T-helper 2 cell treated with Interferon-gamma antibody and Interleukin-4, amounts not matched to agents 100 ng/mL and 5 ng/mL, for 36 hours (primary cell): ENCODE measurements around the gene EEF1A1. TPM values are rescaled to one million over a fixed set of nuclear protein-coding genes. Genes with fewer than 3 reads are reported as not detected.
"Not testable (repeated sequence)": the region's sequence is repeated elsewhere in the genome, so short reads cannot be mapped to it uniquely, and the experiment has no call there.

Source experiments
- intact Hi-C: fragments of 100-400 bp; cut with micrococcal nuclease; formaldehyde crosslinking; loops from one replicate; pipeline ENCODE4 v1.15.1; 2023
- total RNA-seq: library from RNA; stranded (reverse); gene quantifications from 2 replicates; pipeline ENCODE4 v1.2.3, GENCODE V29; 2022

Gene EEF1A1
- total RNA-seq = 8,824 and 8,837 TPM in 2 replicates

DNA sequence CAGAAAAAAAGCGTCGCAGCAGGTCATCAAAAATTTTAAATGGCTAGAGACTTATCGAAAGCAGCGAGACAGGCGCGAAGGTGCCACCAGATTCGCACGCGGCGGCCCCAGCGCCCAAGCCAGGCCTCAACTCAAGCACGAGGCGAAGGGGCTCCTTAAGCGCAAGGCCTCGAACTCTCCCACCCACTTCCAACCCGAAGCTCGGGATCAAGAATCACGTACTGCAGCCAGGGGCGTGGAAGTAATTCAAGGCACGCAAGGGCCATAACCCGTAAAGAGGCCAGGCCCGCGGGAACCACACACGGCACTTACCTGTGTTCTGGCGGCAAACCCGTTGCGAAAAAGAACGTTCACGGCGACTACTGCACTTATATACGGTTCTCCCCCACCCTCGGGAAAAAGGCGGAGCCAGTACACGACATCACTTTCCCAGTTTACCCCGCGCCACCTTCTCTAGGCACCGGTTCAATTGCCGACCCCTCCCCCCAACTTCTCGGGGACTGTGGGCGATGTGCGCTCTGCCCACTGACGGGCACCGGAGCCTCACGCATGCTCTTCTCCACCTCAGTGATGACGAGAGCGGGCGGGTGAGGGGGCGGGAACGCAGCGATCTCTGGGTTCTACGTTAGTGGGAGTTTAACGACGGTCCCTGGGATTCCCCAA is at the start of gene EEF1A1:
TSS of gene EEF1A1 (minus strand) at position 345 of the 663 bp plus-strand sequence. CDS start 1,006 bp downstream, outside the sequence.
- intact Hi-C loops = loop anchor here (1.0 to 5.0 kb wide), 9 partner anchors 60 to 1763 kb away; partner anchors contain the start of genes CD109, CGAS, COX7A2 and KCNQ5

GRCh38 chr6:73569121-73569520 is 48.3 kb upstream of the EEF1A1 start:
- intact Hi-C loops = no loop called here

DNA sequence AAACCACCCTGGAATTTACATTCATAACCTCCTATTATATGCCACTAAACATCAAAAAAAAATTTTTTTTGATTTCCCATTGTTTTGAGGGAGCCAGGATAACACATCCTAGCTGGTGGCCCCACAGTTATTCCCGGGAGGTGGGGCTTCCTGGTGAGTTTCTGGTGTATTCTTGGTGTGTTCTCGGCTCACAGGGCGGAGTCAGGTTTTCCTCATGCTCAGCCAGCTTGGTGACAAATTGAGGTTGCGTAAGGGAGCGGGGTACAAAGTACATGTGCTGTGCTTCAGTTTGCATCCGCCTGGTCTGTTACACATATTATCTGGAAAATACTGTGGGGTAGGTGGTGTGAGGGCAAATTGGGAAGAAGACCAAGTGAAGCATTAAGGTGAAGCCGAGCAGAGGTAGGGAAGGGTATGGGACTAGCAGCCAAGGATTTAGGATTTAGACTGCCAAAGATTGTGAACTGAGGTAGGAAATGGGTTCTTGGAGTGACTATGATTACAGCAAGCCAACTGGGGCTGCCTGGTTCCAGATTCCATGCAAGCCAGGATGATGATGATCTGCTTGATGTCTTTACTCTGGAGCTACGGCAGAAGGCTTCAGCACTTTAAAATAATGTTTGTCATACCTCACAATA is 46.2 kb upstream of the EEF1A1 start:
- intact Hi-C loops = no loop called here

DNA sequence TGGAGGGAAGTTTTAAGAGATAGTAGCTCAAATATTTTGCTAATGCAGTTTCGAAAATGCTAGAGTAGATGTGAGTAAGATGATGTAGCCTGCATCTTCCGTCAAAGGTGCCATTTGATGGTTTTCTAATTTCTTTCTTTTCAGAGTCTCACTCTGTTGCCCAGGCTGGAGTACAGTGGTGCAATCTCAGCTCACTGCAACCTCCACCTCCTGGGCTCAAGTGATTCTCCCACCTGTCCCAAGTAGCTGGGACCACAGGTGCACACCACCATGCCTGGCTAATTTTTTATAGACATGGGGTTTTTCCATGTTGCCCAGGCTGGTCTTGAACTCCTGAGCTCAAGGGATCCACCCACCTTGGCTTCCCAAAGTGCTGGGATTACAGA is 45.6 kb upstream of the EEF1A1 start:
- intact Hi-C loops = not testable (repeated sequence)

DNA sequence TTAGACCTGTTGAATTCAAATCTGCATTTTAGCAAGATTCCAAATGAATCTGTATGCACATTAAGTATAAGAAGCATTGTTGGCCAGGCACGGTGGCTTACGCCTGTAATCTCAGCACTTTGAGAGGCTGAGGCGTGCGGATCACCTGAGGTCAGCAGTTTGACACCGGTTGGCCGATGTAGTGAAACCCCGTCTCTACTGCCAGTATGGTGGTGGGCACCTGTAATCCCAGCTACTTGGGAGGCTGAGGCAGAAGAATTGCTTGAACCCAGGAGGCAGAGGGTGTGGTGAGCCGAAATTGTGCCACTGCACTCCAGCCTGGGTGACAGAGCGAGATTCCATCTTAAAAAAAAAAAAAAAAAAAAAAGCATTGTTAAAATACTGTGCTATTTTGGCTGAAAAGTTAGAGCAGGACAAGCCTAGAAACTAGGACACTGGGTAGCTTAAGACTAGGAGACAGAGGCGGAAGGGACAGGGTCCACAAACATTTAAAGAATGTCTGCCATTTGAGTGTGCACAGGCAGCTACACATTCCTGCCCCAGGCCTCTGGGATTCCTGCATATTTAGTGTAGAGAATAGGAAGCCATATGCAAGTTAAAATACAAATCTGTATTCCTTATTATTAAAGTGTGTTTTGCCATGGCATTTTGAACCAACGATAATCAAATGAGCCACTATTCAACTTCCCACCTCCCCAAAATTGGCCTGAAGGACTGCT is 45.1 kb upstream of the EEF1A1 start:
- intact Hi-C loops = no loop called here

- intact Hi-C loops = no loop called here
Observed at GRCh38 chr6:73564578-73565345, 43.9 kb upstream of the EEF1A1 start.

GRCh38 chr6:73562558-73562957 is 41.7 kb upstream of the EEF1A1 start:
- intact Hi-C loops = no loop called here

DNA sequence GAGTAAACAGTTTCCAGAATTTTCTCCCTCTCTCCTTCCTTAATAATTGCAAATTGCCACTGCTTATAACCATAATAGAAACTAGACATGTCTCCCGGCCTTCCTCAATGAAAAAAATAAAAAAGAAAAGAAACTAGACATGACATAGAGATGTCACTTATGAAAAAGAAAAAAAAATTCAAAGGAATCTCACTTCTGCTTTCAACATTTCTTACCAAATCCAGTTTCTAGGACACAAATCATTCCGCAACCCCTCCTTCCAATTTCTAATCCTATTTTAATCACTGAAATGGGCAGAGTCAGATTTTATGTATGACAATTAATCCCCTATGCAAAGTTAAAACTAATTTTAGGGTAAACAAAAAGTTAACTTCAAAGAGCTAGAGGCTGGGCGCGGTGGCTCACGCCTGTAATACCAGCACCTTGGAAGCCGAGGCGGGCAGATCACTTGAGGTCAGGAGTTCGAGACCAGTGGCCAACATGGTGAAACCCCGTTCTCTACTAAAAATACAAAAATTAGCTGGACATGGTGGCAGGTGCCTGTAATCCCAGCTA is 40.1 kb upstream of the EEF1A1 start:
- intact Hi-C loops = no loop called here

DNA sequence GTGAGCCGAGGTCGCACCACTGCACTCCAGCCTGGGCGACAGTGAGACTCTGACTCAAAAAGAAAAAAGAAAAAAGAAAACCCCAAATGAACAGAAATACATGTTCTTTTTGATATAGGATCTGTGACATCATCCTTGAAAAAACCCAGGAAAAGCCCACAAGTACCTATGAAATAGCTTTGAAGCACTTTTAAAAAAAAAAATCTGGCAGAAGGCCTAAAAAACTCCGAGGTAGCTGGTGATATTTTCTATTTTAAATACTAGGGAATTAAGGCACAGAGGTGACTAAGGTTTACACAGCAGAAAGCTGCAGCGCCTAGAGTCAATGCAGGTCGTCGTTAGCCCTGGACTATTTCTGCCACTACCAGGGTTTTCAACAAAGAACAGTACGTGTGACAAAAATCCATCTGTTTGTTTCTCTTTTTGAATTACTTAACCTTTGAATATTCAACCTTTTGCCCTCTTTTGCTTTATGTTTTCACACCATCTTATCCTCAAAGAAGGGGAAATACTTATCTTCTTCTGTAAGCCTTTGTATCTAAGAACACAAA is 39.4 kb upstream of the EEF1A1 start:
- intact Hi-C loops = no loop called here

- intact Hi-C loops = not testable (repeated sequence)
Observed at GRCh38 chr6:73559399-73559794, 38.6 kb upstream of the EEF1A1 start.

GRCh38 chr6:73558624-73559398 is 38.0 kb upstream of the EEF1A1 start:
- intact Hi-C loops = no loop called here

- intact Hi-C loops = no loop called here
Observed at GRCh38 chr6:73556836-73557235, 36.0 kb upstream of the EEF1A1 start.

DNA sequence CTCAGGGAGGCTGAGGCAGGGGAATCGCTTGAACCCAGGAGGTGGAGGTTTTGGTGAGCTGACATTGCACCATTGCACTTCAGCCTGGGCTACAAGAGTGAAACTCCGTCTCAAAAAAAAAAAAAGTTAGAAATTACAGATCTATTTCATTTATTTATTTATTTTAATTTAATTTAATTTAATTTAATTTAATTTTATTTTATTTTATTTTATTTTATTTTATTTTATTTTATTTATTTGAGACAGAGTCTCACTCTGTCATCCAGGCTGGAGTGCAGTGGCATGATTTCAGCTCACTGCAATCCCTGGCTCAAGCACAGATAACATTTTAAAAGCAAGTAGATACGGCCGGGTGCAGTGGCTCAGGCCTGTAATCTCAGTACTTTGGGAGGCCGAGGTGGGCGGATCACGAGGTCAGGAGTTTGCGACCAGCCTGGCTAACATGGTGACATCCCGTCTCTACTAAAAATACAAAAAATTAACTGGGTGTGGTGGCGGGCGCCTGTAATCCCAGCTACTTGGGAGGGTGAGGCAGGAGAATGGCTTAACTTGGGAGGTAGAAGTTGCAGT is 34.6 kb upstream of the EEF1A1 start:
- intact Hi-C loops = not testable (repeated sequence)

- intact Hi-C loops = not testable (repeated sequence)
Observed at GRCh38 chr6:73551115-73551514, 30.3 kb upstream of the EEF1A1 start.

GRCh38 chr6:73548458-73549446 is 27.9 kb upstream of the EEF1A1 start:
- intact Hi-C loops = no loop called here

DNA sequence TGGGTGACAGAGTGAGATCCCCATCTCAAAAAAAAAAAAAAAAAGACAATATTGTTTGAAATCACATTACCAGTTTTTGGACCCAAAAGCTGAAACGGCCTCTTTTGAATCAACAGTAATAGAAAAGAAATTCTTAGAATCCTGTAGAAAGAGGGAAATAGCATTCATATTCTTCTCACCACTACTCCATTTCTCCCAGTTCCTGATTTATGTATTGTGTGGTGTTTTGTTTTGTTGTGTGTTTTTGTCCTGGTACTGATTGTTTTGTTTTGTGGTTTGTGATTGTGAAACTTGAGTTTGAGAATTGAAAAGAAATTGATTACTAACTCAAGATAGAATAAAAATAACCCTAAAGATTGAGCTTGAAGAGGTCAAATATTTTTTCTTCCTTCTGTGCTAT is 26.2 kb upstream of the EEF1A1 start:
- intact Hi-C loops = no loop called here

DNA sequence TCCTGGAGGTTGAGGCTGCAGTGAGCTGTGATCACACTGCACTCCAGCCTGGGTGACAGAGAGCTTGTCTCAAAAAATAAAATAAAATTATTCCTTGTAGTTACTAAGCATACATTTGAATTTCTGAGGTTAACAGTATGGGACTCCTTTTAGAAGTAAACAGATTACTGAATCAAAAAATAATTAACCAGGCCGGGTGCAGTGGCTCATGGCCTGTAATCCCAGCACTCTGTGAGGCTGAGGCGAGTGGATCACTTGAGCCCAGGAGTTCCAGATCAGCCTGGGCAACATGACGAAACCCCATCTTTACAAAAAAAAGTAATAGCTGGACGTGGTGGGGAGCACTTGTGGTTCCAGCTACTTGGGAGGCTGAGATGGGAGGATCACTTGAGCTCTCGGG is 22.1 kb upstream of the EEF1A1 start:
- intact Hi-C loops = no loop called here

DNA sequence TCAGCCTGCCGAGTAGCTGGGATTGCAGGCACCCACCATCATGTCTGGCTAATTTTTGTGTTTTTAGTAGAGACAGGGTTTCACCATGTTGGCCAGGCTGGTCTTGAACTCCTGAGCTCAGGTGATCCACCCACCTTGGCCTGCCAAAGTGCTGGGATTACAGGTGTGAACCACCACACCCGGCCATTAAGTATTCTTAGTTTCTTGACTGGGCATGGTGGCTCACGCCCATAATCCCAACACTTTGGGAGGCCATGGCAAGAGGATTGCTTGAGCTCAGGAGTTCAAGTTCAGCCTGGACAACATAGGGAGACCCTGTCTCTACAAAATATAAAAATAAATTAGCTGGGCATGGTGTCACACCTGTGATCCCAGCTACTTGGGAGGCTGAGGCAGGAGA is 21.6 kb upstream of the EEF1A1 start:
- intact Hi-C loops = not testable (repeated sequence)
